MM.1S (cell line): ENCODE measurements around the gene NMRAL1.

Source experiments
- DNase-seq: peaks from one replicate; pipeline ENCODE4 v3.0.0-alpha.2; 2015
- H2AFZ ChIP-seq: fragments of 300-600 bp; sonication (generic); 2 replicates; pipeline ENCODE4 v1.6.0; 2016; ENCODE audit warnings: antibody characterized with exemption, low read length
- H3F3A ChIP-seq: fragments of 300-600 bp; sonication (generic); 2 replicates; pipeline ENCODE4 v1.6.1; 2016; ENCODE audit warnings: mild to moderate bottlenecking, antibody characterized with exemption, low read length, moderate library complexity, mixed read lengths; ENCODE audit not compliant: insufficient read depth
- H3K27ac ChIP-seq: fragments of 300-600 bp; sonication (generic); 2 replicates; pipeline ENCODE4 v1.5.1; 2016; ENCODE audit warnings: mild to moderate bottlenecking, low read length
- H3K27me3 ChIP-seq: fragments of 300-600 bp; sonication (generic); replicated peaks from 2 replicates; pipeline ENCODE4 v1.6.0; 2016; ENCODE audit warnings: low read length; ENCODE audit not compliant: insufficient read depth
- H3K36me3 ChIP-seq: fragments of 300-600 bp; sonication (generic); replicated peaks from 2 replicates; pipeline ENCODE4 v1.6.1; 2016; ENCODE audit warnings: mild to moderate bottlenecking, low read length, mixed read lengths; ENCODE audit not compliant: insufficient read depth
- H3K4me1 ChIP-seq: fragments of 300-600 bp; sonication (generic); 2 replicates; pipeline ENCODE4 v1.6.1; 2016; ENCODE audit warnings: low read length, mixed read lengths
- H3K4me2 ChIP-seq: fragments of 300-600 bp; sonication (generic); 2 replicates; pipeline ENCODE4 v1.6.0; 2016; ENCODE audit warnings: low read depth, low read length
- H3K4me3 ChIP-seq: fragments of 300-600 bp; sonication (generic); 2 replicates; pipeline ENCODE4 v1.5.1; 2016; ENCODE audit warnings: low read length, mixed read lengths
- H3K79me2 ChIP-seq: fragments of 300-600 bp; sonication (generic); 2 replicates; pipeline ENCODE4 v1.6.1; 2016; ENCODE audit warnings: mixed run types, low read length, mixed read lengths
- H3K9ac ChIP-seq: fragments of 300-600 bp; sonication (generic); 2 replicates; pipeline ENCODE4 v1.6.1; 2016; ENCODE audit warnings: low read length, mixed read lengths
- H3K9me2 ChIP-seq: fragments of 300-600 bp; sonication (generic); replicated peaks from 2 replicates; pipeline ENCODE4 v1.6.1; 2016; ENCODE audit warnings: mild to moderate bottlenecking, low read length, mixed read lengths; ENCODE audit not compliant: insufficient read depth
- H3K9me3 ChIP-seq: fragments of 300-600 bp; sonication (generic); replicated peaks from 2 replicates; pipeline ENCODE4 v1.6.1; 2016; ENCODE audit warnings: mild to moderate bottlenecking, low read length, mixed read lengths; ENCODE audit not compliant: insufficient read depth
- H4K20me1 ChIP-seq: fragments of 300-600 bp; sonication (generic); 2 replicates; pipeline ENCODE4 v1.6.1; 2016; ENCODE audit warnings: mild to moderate bottlenecking, low read length, moderate library complexity, mixed read lengths; ENCODE audit not compliant: insufficient read depth
- CTCF ChIP-seq: fragments of 300-600 bp; sonication (generic); IDR thresholded peaks from 2 replicates; pipeline ENCODE4 v1.5.1; 2016; ENCODE audit warnings: antibody characterized with exemption, low read length, mixed read lengths
- EZH2 ChIP-seq: fragments of 300-600 bp; sonication (generic); optimal IDR thresholded peaks from 2 replicates; pipeline ENCODE3; 2017; ENCODE audit warnings: low read depth, mild to moderate bottlenecking, antibody characterized with exemption, low read length, mixed read lengths
- EZH2phosphoT487 ChIP-seq: fragments of 300-600 bp; sonication (generic); IDR thresholded peaks from 2 replicates; pipeline ENCODE4 v1.6.1; 2018; ENCODE audit warnings: antibody characterized with exemption, low read length

NMRAL1 gene

GRCh38 chr16:4455081-4455480 lies 19.3 kb downstream of the NMRAL1 start:
- H3K36me3 ChIP-seq: peaks cover 14% of the 10 kb centered on the region; the same call in 1 of the 2 replicates

GRCh38 chr16:4454623-4455022 lies 19.8 kb downstream of the NMRAL1 start:
- peaks cover 16% of the 10 kb centered on the region for H3K36me3 ChIP-seq
- peaks cover 6% of the 10 kb centered on the region; the same call in 1 of the 2 replicates for H3K79me2 ChIP-seq
- H3K27ac ChIP-seq: no peak overlapping the region
- H3K9ac ChIP-seq: no peak overlapping the region
- no peaks in the 10 kb centered on the region for H3K27me3 ChIP-seq
- no peaks in the 10 kb centered on the region for H4K20me1 ChIP-seq
- no peak overlapping the region for H3K4me3 ChIP-seq
- no peaks in the 10 kb centered on the region for H3F3A ChIP-seq
- no peaks in the 10 kb centered on the region for H3K9me3 ChIP-seq
- H3K4me2 ChIP-seq: no peak overlapping the region
- no peaks in the 10 kb centered on the region for H3K4me1 ChIP-seq
- no peaks in the 10 kb centered on the region for H3K9me2 ChIP-seq
- no peak for DNase-seq
- TF ChIP-seq EZH2 (no peak), CTCF (no peak), EZH2phosphoT487 (no peak)
- H2AFZ ChIP-seq: no peak overlapping the region

More at GRCh38 chr16:4455081-4455480, 19.3 kb downstream of the NMRAL1 start:
- Histone ChIP-seq H3F3A (no peaks in the 10 kb centered on the region), H3K4me3 (no peak overlapping the region), H3K4me2 (no peak overlapping the region), H3K27ac (no peak overlapping the region), H3K9me2 (no peaks in the 10 kb centered on the region), H4K20me1 (no peaks in the 10 kb centered on the region), H3K4me1 (no peaks in the 10 kb centered on the region), H3K79me2 (peaks cover 6% of the 10 kb centered on the region; the same call in 1 of the 2 replicates), H2AFZ (no peak overlapping the region), H3K27me3 (no peaks in the 10 kb centered on the region), H3K9me3 (no peaks in the 10 kb centered on the region), H3K9ac (no peak overlapping the region)
- DNase-seq: no peak
- TF ChIP-seq EZH2phosphoT487: no peak

GRCh38 chr16:4452674-4453073 lies 21.8 kb downstream of the NMRAL1 start:
- TF ChIP-seq CTCF: no peak
- Histone ChIP-seq H3F3A (no peaks in the 10 kb centered on the region), H3K27ac (no peak overlapping the region), H3K4me1 (no peaks in the 10 kb centered on the region), H4K20me1 (no peaks in the 10 kb centered on the region), H3K9me2 (no peaks in the 10 kb centered on the region), H3K27me3 (no peaks in the 10 kb centered on the region), H3K79me2 (peaks cover 6% of the 10 kb centered on the region; the same call in 1 of the 2 replicates), H3K4me3 (no peak overlapping the region), H3K4me2 (no peak overlapping the region), H3K9me3 (no peaks in the 10 kb centered on the region), H2AFZ (no peak overlapping the region), H3K9ac (no peak overlapping the region), H3K36me3 (peaks cover 16% of the 10 kb centered on the region)
- DNase-seq: no peak

GRCh38 chr16:4450931-4451519 lies 23.4 kb downstream of the NMRAL1 start:
- no peaks in the 10 kb centered on the region for H3K9me2 ChIP-seq
- no peak overlapping the region for H3K27ac ChIP-seq

More at GRCh38 chr16:4450931-4451519, 23.4 kb downstream of the NMRAL1 start:
- Histone ChIP-seq H3K79me2 (peaks cover 6% of the 10 kb centered on the region; the same call in 1 of the 2 replicates), H4K20me1 (no peaks in the 10 kb centered on the region), H3K27me3 (no peaks in the 10 kb centered on the region), H3K4me3 (no peak overlapping the region), H3K9me3 (no peaks in the 10 kb centered on the region), H3K4me1 (no peaks in the 10 kb centered on the region), H3F3A (no peaks in the 10 kb centered on the region), H3K4me2 (no peak overlapping the region), H3K9ac (no peak overlapping the region), H3K36me3 (peaks cover 21% of the 10 kb centered on the region), H2AFZ (no peak overlapping the region)
- TF ChIP-seq CTCF: no peak
- no peak for TF ChIP-seq EZH2
- TF ChIP-seq EZH2phosphoT487: no peak
- no peak for DNase-seq
